HepG2 (cell line): ENCODE measurements around the gene CCNQ. TPM values are rescaled to one million over a fixed set of nuclear protein-coding genes. Genes with fewer than 3 reads are reported as not detected.

Experiments
- ATAC-seq: fragments of 200-7000 bp; cut with Tn5 transposase; 3 replicates; pipeline ENCODE4 v1.9.1; 2020; ENCODE audit warnings: mild to moderate bottlenecking, moderate library complexity
- BruUV-seq: library from RNA; stranded (reverse); fragments of 400-500 nt; replicated peaks from 2 replicates; lab custom pipeline; 2021; lab: Mats Ljungman, UMichigan
- CTCF ChIA-PET: fragments of 300-600 bp; formaldehyde crosslinking; extraction: SDS; loops from one replicate; lab custom pipeline; 2021; ENCODE audit warnings: low total read pairs, inconsistent platforms, low intra/inter-chr PET ratio; lab: Yijun Ruan, JAX
- POLR2A ChIA-PET: fragments of 350-600 bp; sonication (Branson Sonifier 250); formaldehyde crosslinking; loops from one replicate; lab custom pipeline; 2020; ENCODE audit warnings: antibody characterized with exemption, inconsistent platforms; lab: Yijun Ruan, JAX
- DNase-seq: peaks from one replicate; pipeline ENCODE4 v3.0.0-alpha.2; 2015; ENCODE audit warnings: low spot score
- FAIRE-seq: peaks from 3 replicates; lab custom pipeline; 2011; peaks lifted over from hg19 to GRCh38; lab: Jason Lieb, UNC
- H2AFZ ChIP-seq: one replicate; pipeline ENCODE4 v1.6.1; 2011; ENCODE audit warnings: low read length, inconsistent platforms
- H3K27ac ChIP-seq: fragments of 300-600 bp; 3 replicates; pipeline ENCODE4 v1.8.0; 2011; ENCODE audit warnings: mixed run types, mild to moderate bottlenecking, mixed read lengths, low read length, inconsistent platforms; ENCODE audit not compliant: insufficient read depth; ENCODE audit errors: extremely low read length
- H3K27me3 ChIP-seq, 2 experiments: fragments of 200-600 bp in 1 of 2; 2 replicates in 1 of 2; 3 replicates in 1 of 2; pipeline versions ENCODE4 v1.6.0 to v1.8.0; 2011; ENCODE audit warnings: low read length in 2 of 2, mild to moderate bottlenecking in 2 of 2, moderate library complexity in 2 of 2, inconsistent platforms in 1 of 2; ENCODE audit not compliant: insufficient read depth in 2 of 2, control insufficient read depth in 1 of 2
- H3K36me3 ChIP-seq, 2 experiments: fragments of 200-600 bp in 1 of 2; replicated peaks in 1 of 2; 2 replicates in 1 of 2; 3 replicates in 1 of 2; pipeline versions ENCODE4 v1.5.1 to v1.8.0; 2011; ENCODE audit warnings: low read length in 2 of 2, inconsistent platforms in 1 of 2; ENCODE audit not compliant: insufficient read depth in 2 of 2, control insufficient read depth in 1 of 2
- H3K4me1 ChIP-seq: 2 replicates; pipeline ENCODE4 v1.5.1; 2012; ENCODE audit warnings: low read length, inconsistent platforms; ENCODE audit not compliant: insufficient read depth
- H3K4me2 ChIP-seq: 2 replicates; pipeline ENCODE4 v1.6.0; 2011; ENCODE audit warnings: low read depth, low read length, inconsistent platforms
- H3K4me3 ChIP-seq, 3 experiments: fragments of 200-600 bp in 1 of 3; sonication (generic), shearing (Covaris generic) in 1 of 3; replicated peaks in 1 of 3; 2 replicates each; pipeline ENCODE4 v1.5.1; 2011 to 2016; ENCODE audit warnings: low read length in 3 of 3, inconsistent platforms in 2 of 3, low read depth in 2 of 3, mild to moderate bottlenecking in 2 of 3, control low read depth in 1 of 3, mixed read lengths in 1 of 3; ENCODE audit not compliant: insufficient read depth in 1 of 3
- H3K79me2 ChIP-seq: one replicate; pipeline ENCODE4 v1.6.1; 2011; ENCODE audit warnings: low read length, inconsistent platforms; ENCODE audit not compliant: insufficient read depth
- H3K9ac ChIP-seq: 2 replicates; pipeline ENCODE4 v1.6.0; 2011; ENCODE audit warnings: mild to moderate bottlenecking, low read depth, low read length, inconsistent platforms; ENCODE audit not compliant: insufficient read depth
- H3K9me3 ChIP-seq: 2 replicates; pipeline ENCODE4 v1.5.1; 2012; ENCODE audit warnings: mild to moderate bottlenecking, low read length
- H4K20me1 ChIP-seq: 2 replicates; pipeline ENCODE4 v1.6.0; 2011; ENCODE audit warnings: inconsistent platforms, mild to moderate bottlenecking, low read length, moderate library complexity; ENCODE audit not compliant: insufficient read depth
- ATAD3A ChIP-seq: sonication (generic); formaldehyde crosslinking; IDR thresholded peaks from 2 replicates; pipeline ENCODE4 v1.4.0; 2020; ENCODE audit warnings: missing genetic modification reagents
- CTCF ChIP-seq: sonication (generic); formaldehyde crosslinking; IDR thresholded peaks from 2 replicates; pipeline ENCODE4 v1.5.0; 2020; ENCODE audit warnings: mild to moderate bottlenecking, missing genetic modification reagents, moderate library complexity
- DZIP1 ChIP-seq: sonication (generic); formaldehyde crosslinking; IDR thresholded peaks from 2 replicates; pipeline ENCODE4 v1.5.0; 2020; ENCODE audit warnings: mild to moderate bottlenecking, missing genetic modification reagents
- EEA1 ChIP-seq: sonication (generic); formaldehyde crosslinking; IDR thresholded peaks from 2 replicates; pipeline ENCODE4 v1.5.1; 2020; ENCODE audit warnings: mild to moderate bottlenecking, missing genetic modification reagents, borderline replicate concordance
- GABPA ChIP-seq, 2 experiments: IDR thresholded peaks; 2 replicates each; pipeline ENCODE4 v1.6.1; 2011 to 2016; ENCODE audit warnings: low read depth in 2 of 2, low read length in 1 of 2, missing biosample characterization in 1 of 2, missing genetic modification characterization in 1 of 2
- HIC2 ChIP-seq: sonication (generic); formaldehyde crosslinking; IDR thresholded peaks from 2 replicates; pipeline ENCODE4 v1.9.0; 2022; ENCODE audit warnings: low read depth, missing genetic modification reagents
- MIER2 ChIP-seq: IDR thresholded peaks from 2 replicates; pipeline ENCODE4 v1.6.1; 2016; ENCODE audit warnings: missing biosample characterization, missing genetic modification reagents
- TBL1XR1 ChIP-seq: fragments of 150-350 bp; IDR thresholded peaks from 2 replicates; pipeline ENCODE4 v1.6.1; 2014; ENCODE audit warnings: borderline replicate concordance, low read length; ENCODE audit not compliant: partially characterized antibody
- TEAD2 ChIP-seq: sonication (generic); formaldehyde crosslinking; IDR thresholded peaks from 2 replicates; pipeline ENCODE4 v1.9.0; 2021; ENCODE audit warnings: missing genetic modification reagents
- XRCC5 ChIP-seq: fragments of 200-400 bp; formaldehyde crosslinking; optimal IDR thresholded peaks from 2 replicates; pipeline ENCODE3; 2017; ENCODE audit warnings: mild to moderate bottlenecking, low read length
- ZMAT5 ChIP-seq: sonication (generic); formaldehyde crosslinking; IDR thresholded peaks from 2 replicates; pipeline ENCODE4 v1.5.0; 2020; ENCODE audit warnings: mild to moderate bottlenecking, low read depth, missing genetic modification reagents, borderline replicate concordance
- ZNF274 ChIP-seq: sonication (generic); formaldehyde crosslinking; IDR thresholded peaks from 2 replicates; pipeline ENCODE4 v1.5.1; 2020; ENCODE audit warnings: mild to moderate bottlenecking, missing genetic modification reagents
- ZNF550 ChIP-seq: sonication (generic); formaldehyde crosslinking; IDR thresholded peaks from 2 replicates; pipeline ENCODE4 v1.4.0; 2020; ENCODE audit warnings: mild to moderate bottlenecking, missing genetic modification reagents, borderline replicate concordance
- ZNF598 ChIP-seq: sonication (generic); formaldehyde crosslinking; IDR thresholded peaks from 2 replicates; pipeline ENCODE4 v1.5.1; 2020; ENCODE audit warnings: mild to moderate bottlenecking, missing genetic modification reagents, borderline replicate concordance
- ZNF713 ChIP-seq: sonication (generic); formaldehyde crosslinking; IDR thresholded peaks from 2 replicates; pipeline ENCODE4 v1.4.0; 2020; ENCODE audit warnings: mild to moderate bottlenecking, missing genetic modification reagents
- ZNF724P ChIP-seq: sonication (generic); formaldehyde crosslinking; IDR thresholded peaks from 2 replicates; pipeline ENCODE4 v1.8.0; 2022; ENCODE audit warnings: missing genetic modification reagents, borderline replicate concordance
- WGBS: methylation state at CpG from one replicate; pipeline ENCODE4 v1.1.6; 2017; ENCODE audit warnings: low lambda C conversion rate; 5-methylcytosine and 5-hydroxymethylcytosine counted together
- in situ Hi-C: cut with HindIII; loops from 2 replicates; pipeline ENCODE4 v1.10.0; 2017; ENCODE audit warnings: low pct_unique_long_range_greater_than_20kb; ENCODE audit not compliant: extremely low pct_ligation_motif_present
- intact Hi-C: fragments of 100-400 bp; cut with micrococcal nuclease; formaldehyde crosslinking; loops from one replicate; pipeline ENCODE4 v1.10.0; 2022; ENCODE audit not compliant: unreplicated experiment
- polyA plus RNA-seq, 8 experiments: library from polyadenylated mRNA; depleted of rRNA in 3 of 8; stranded (reverse) in 7 of 8; unstranded in 1 of 8; fragments of >200 nt; fragmentation: Illumina TruSeq in 4 of 8; extraction: Trizol in 4 of 8; gene quantifications; 2 replicates each; pipeline versions ENCODE4 v1.2.1 to v1.2.3, GENCODE V29; 2011 to 2016; ENCODE audit warnings: low read depth in 4 of 8, missing spikeins in 1 of 8, mixed read lengths in 1 of 8; ENCODE audit not compliant: insufficient read depth in 1 of 8
- total RNA-seq, 5 experiments: library from RNA; depleted of rRNA; stranded (reverse); fragments of >200 nt; fragmentation: Illumina TruSeq; extraction: Trizol; gene quantifications; 2 replicates each; pipeline ENCODE4 v1.2.3, GENCODE V29; 2016; ENCODE audit warnings: low read depth in 1 of 5

CCNQ gene
- total and polyA plus RNA-seq, 2 of the 13 experiments (the other 11 are each of a cell fraction or from before 2014, with no cell fraction given), result 15.0 to 25.5 TPM

- Histone ChIP-seq H3K9ac (no peak overlapping the region), H3K36me3 (peaks cover 3 to 7% of the 10 kb centered on the region in 2 experiments; a peak in 3 of 5 replicates), H3K4me1 (peaks cover 17% of the 10 kb centered on the region), H2AFZ (no peak overlapping the region), H3K4me3 (no peak overlapping the region), H3K79me2 (peaks cover 9% of the 10 kb centered on the region), H4K20me1 (no peaks in the 10 kb centered on the region), H3K4me2 (no peak overlapping the region), H3K9me3 (no peaks in the 10 kb centered on the region), H3K27ac (no peak overlapping the region), H3K27me3 (no peaks in the 10 kb centered on the region)
- BruUV-seq, result no TSS peak
- in situ Hi-C loops, result no loop called here
- WGBS, result 98% methylated on average over 10 of the region's 22 CpGs
- TF ChIP-seq DZIP1 (no peak), ZNF274 (no peak), ZNF550 (CRISPR knock-in tag) (no peak), TBL1XR1 (no peak), ZNF598 (no peak), GABPA (IDR thresholded peaks at IDR 0.05; ENCODE audit: low read depth, low read length) (no peak), GABPA (CRISPR knock-in tag; IDR thresholded peaks at IDR 0.05; ENCODE audit: low read depth) (no peak), ZNF724P (CRISPR knock-in tag) (no peak), CTCF (CRISPR knock-in tag) (no peak), HIC2 (CRISPR knock-in tag) (no peak), XRCC5 (no peak), ZNF713 (CRISPR knock-in tag) (no peak), EEA1 (CRISPR knock-in tag) (no peak), TEAD2 (CRISPR knock-in tag) (no peak), ATAD3A (CRISPR knock-in tag) (no peak), ZMAT5 (CRISPR knock-in tag) (no peak), MIER2 (CRISPR knock-in tag) (no peak)
- POLR2A ChIA-PET, result interaction anchor here (0.6 kb wide), 1 partner anchor 123 kb away, joined by 3 read pairs; no protein-coding TSS in a partner anchor
- FAIRE-seq (no peak), DNase-seq (no peak), ATAC-seq (no peak)
- intact Hi-C loops, result no loop called here
- CTCF ChIA-PET, result no interaction called here
These were observed 5.0 kb downstream of the CCNQ start for GRCh38 chrX:153593811-153594500.
